GM19193 (cell line): ENCODE data around the gene RFPL3.
"Not testable (repeated sequence)": the region's sequence is repeated elsewhere in the genome, so short reads cannot be mapped to it uniquely, and the experiment has no call there.

ENCODE experiments used
- POLR2A ChIP-seq: IDR thresholded peaks from 4 replicates; pipeline ENCODE4 v1.6.1; 2011; ENCODE audit not compliant: insufficient read depth, insufficient read length; ENCODE audit errors: extremely low read depth

Gene RFPL3

DNA sequence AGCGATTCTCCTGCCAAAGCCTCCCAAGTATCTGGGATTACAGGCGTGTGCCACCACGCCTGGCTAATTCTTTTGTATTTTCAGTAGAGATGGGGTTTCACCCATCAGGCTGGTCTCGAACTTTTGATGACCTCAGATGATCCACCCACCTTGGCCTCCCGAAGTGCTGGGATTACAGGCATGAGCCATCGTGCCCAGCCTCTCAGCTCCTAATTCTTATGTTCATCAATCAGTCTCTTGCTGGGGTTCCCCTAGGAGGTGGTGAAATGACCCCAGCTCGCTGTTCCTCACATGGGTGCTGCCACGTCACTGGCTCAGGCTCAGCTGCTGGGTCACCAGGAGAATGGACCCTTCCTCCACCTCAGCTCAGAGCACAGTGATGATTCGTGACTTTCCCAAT lies at the start of gene RFPL3:
Gene RFPL3, plus strand, starts transcription at position 301 of the 400 bp plus-strand sequence. CDS start 205 bp downstream, outside the sequence.
- not testable (repeated sequence) for TF ChIP-seq POLR2A

DNA sequence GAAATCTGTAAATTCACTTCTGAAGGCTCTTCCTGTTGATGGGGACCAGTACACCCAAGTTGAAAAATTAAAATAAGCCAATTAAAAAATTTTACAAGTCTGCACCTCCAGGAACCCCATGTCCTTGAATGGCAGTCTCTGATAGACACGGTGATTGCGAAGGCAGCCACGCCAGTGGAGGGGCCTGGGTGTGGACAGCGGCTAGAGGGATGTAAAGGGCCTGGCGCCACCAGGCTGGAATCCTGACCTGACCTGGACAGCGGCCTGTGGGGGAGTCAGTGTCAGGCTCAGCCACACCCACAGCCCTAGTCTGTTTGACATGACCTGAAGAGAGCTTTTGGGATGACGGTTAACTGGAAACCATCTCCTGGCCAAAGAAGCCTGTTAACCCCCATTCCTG lies 49.5 kb upstream of the RFPL3 start:
- no peak for TF ChIP-seq POLR2A

DNA sequence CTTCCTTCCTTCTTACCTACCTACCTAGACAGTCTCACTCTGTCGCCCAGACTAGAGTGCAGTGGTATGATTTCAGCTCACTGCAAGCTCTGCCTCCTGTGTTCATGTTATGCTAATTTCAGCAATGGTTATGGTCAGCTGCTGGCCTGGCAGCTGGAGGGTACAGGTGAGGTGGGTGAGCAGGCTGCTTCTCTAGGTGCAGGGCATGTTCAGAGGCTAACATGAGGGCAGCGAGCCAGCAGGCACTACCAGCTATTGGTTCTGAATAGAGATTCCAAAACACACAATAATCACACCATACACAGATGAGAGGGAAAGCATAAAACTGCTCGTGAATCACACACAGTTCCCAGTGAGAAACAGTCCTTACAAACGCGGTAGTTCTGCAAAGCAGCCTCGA lies 48.7 kb upstream of the RFPL3 start:
- TF ChIP-seq POLR2A = no peak

DNA sequence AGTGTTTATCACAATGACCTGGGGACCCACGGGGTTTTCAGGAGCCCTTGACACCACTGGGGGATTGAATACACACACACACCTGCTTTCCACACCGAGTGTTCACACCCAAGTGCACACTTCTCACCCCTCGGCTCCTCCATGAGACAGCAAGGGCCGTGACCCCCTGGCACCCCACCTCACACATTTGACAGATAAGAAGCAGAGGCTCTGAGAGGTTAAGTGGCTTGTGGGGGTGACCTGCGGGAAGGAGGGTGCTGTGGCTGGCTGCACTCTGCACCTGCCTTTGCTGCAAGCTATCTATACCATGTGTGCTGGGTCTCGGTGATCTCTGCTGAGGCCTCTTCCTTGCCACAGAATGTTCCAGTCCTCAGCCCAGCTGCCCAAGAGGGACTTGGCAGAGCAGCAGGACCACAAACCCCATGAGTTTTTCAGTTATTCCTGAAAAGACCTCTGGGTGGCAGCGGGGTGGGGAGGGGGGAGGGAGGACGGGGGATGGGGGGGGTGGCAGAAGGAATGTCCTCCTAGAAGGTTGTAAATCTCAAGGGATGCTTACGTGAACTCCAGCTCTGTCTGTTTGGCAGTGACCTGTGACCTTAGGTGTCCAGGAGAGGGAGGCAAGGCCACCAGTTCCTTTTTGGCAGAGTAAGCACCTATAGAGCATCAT lies 47.9 kb upstream of the RFPL3 start:
- TF ChIP-seq POLR2A = no peak

DNA sequence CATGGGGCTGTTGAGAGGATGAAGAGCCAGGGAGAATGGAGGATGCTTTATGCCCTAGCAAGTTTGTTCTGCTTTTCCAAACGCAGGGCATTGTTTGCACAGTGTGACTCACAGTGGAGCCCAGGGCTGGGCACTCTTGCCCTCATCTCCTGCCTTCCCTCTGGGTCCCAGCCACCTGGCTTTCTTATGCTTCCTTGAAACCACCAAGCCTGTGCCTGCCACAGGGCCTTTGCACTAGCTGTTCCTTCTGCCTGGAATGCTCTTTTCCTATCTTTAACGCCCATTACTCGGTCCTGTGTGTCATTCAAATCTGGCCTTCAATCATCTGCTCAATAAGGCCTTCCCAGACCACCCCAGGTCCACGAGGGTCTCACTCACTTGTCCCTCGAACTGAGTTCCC lies 46.9 kb upstream of the RFPL3 start:
- TF ChIP-seq POLR2A = no peak

DNA sequence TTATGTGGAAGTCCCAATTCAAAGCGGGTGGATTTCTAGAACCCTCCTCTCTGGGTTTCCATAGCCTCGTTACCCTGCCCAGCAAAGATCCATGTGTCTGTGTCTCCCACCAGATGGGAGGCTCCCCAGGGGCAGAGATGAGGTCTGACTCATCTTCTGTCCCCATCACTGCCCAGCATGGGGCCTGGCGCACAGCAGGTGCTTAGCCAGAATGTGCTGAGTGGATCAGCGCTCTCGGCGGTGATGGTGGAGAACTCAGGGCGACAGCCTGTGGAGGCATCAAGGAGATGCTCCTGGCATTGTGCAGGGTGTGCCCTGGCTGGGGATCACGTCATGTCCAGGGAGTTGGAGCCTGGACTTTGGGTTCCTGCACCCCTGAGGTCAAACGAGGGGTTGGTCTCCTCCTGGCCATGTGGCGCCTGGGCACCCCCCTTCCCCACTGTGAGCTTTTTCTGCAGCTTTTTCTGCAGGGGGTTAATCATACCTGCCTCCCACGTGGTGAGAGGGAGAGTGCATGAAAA lies 46.1 kb upstream of the RFPL3 start:
- no peak for TF ChIP-seq POLR2A

DNA sequence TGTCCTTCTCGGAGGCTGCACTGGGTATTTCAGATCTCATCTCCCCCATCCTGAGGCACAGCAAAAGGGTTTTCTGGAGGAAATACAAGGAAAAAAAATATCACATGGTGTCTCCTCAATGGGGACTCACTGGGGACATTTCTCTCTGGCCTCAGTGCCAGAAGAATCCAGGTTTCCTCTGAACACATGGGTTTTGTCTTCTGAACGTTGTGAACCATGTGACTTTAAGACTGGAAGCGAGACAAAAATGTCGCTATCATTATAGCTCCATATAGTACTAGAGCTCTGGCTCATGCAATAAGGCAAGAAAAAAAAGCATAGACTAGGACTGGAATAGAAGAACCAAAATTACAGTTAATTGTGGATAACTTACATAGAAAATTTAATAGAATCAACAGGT lies 44.9 kb upstream of the RFPL3 start:
- TF ChIP-seq POLR2A = no peak

DNA sequence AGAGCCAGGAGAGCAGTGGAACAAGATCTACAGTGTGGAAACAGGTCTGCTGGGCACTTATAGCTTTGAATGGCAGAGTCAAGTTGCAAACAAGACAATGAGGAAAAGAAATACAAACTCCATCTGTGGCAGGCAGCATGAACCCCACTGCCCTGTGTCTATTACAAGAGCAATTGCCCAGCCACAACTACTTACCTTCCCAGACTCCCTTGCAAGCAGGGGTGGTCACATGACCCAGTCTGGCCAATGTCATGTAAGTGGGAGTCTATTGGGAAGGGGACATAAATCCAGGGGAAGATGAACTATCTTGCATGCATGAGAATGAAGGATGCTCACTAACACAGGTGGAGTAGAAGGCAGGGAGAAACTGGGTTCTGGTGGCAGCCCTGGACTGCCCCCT lies 44.1 kb upstream of the RFPL3 start:
- TF ChIP-seq POLR2A = no peak

DNA sequence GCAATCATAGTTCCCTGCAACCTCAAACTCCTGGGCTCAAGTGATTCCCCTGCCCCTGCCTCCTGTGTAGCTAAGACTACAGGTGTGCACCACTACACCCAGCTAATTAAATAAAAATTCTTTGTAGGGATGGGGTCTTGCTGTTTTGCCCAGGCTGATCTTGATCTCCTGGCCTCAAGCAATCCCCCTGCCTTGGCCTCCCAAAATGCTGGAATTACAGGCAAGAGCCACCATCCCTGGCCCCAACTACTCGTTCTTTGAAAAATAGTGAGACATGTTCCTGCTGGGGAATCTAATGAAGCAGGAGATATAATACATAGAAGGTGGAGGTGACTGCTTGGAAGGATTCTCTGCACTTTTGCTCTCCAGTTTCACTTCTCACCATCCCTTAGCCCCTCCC lies 40.1 kb upstream of the RFPL3 start:
- TF ChIP-seq POLR2A = no peak

DNA sequence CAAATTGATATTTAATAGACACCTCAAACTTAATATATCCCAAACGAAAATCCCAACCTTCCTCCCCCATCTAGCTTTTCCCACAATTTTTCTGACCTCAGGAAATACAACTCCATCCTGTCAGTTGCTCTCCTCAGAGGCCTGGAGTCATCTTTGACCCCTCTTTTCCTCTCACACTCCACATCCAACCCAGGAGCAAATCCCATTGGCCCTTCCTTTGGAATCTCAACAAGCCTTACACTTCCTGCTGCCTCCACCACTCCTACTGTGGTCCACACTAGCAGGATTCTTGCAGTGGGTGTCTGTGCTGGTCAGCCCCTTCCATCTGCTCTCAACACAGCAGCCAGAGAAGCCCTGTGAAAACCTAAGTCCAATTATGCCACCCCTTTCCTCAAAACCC lies 39.3 kb upstream of the RFPL3 start:
- no peak for TF ChIP-seq POLR2A

DNA sequence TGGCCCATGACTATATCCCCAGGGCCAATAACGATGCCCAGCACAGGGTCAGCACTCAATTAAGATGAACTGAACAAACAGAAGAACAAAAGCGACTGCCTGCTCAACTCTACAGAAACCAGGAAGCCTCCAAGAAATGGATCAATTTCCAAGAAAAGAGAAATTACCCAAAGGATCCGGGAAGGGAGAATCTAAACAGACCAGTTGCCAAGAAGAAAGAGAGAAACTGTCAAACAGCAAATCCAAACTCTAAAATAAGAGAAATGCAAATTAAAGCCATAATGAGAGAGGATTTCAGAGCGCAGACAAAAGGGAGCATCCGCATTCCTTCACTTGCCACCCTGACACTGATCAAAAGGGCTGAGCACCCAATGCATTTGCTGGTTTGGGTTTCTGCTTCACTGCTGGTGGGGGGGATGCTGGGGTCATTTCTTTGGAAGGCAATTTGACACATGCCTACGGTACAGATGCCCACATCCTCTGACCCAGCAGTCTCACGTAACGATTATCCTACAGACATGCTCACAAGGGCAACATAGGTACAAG lies 37.7 kb upstream of the RFPL3 start:
- no peak for TF ChIP-seq POLR2A

DNA sequence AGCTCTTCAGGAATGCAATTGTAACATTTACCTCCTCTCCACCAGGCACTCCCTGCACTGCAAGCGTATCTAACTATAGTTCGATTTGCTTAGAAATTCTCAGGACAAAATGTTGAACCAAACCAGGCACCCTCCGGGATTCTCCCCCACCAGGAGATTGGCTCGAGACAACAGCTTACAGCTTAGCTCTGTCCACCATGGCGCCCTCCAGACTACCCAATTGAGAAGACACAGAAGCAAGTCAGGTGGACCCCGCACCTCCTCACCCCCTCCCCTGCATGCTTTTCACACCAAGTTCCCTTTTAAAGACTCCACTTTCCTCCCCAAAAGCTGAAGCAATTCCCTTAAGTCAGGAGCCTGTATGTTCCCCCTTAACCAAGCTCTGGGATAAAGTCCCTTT lies 34.7 kb upstream of the RFPL3 start:
- TF ChIP-seq POLR2A = no peak

DNA sequence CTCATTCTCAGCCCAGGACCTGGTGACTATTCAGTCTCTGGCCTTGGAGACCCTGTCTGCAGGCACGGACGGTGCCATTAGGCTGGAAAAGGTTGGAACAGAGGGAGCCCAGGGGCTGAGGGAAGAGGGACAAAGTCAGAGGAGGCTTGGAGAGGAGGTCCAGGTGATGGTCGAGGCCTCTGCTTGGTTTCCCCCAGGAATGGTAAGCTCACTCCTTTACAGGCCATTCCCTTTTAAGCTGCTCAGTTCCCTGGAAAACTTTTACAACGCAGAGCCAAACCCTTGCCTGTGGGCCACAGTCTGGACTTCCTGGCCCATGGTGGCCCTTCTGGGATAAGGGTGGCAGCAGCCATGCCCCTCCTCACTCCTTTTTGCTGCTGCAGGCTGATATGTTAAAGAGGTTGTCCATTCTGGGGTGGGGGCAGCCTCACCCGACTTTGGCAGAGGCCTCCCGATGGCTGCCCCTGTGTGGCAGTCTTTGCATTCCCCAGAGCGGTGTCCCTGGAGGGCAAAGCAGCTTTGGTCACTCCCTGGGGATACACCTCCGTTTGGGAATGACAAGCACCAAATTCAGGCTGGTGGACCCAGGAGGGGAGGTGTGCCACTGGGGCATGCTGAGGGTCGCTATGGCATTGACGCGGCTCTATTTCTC lies 34.0 kb upstream of the RFPL3 start:
- no peak for TF ChIP-seq POLR2A

DNA sequence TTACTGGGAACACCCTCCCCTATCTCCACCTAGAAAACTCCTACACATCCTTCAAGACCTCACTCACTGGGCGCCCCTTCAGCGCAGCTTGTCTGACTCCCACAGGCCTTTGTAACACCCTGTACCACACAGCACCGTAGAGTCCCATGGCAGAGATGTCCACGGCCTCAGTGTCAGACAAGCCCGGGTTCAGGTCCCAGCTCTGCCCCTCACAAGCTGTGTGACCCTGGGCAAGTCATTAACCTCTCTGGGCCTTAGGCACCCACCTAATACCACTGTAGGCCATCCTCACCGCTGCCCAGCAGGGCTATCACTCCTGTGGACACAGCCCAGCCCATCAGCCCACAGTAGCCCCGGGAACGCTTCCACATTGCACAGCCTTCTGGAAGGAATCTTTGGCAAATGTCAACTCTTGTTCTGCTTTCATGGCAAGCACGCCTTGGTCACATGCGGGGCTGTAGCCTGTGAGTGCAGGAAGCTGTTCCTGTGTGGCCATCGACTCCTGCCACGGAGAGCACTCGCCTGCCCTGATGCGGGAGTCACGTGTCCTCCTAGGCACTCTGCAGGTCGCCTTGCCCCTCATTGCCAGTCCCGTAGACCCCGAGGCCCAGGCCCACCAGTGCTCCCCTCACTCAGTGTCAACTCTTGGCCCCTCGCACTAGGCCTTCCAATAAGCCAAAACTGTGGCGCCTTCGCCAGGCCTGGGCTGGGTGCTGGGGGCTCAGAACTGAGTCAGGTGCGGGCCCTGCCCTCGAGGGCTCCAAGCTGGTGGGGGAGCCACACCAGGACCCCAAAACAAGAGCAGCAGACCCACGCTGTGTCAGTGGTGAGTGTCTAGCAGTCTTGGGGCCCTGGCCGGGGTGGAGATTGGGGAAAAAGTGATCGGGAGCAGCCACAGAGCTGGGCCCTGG lies 32.9 kb upstream of the RFPL3 start:
- TF ChIP-seq POLR2A = no peak

DNA sequence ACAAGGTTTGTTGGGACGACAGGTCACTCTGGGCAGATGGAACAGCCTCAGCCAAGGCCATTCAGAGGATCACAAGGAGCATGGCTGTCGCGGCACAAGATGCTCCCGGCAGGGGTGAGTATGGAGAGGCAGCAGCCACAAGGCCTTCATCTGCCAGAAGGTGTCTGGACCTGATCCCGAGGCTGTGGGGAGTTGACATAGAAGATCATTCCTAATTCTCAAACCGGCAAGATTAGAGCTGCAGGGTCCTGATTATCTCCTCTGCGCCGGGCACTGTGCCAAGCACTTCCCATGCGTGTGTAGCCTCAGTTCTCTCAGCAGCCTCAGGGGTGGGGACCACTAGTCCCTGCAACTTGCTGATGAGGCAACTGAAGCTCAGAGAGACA lies 32.3 kb upstream of the RFPL3 start:
- TF ChIP-seq POLR2A = no peak
